GM13977 (cell line): ENCODE results near the gene SLC5A10.
"Not testable (repeated sequence)": the region's sequence is repeated elsewhere in the genome, so short reads cannot be mapped to it uniquely, and the experiment has no call there.

Source experiments
- DNase-seq: peaks from one replicate; pipeline ENCODE4 v3.0.0; 2012; ENCODE audit warnings: low spot score
- in situ Hi-C: fragments of 300-500 bp; cut with MboI; formaldehyde crosslinking; loops from one replicate; pipeline ENCODE4 v1.12.0; 2022; ENCODE audit warnings: low sequenced_read_pairs, low pct_unique_long_range_greater_than_20kb, mixed read lengths, inconsistent platforms; ENCODE audit not compliant: unreplicated experiment
- TF ChIP-seq, protein P1 (sequence below): IDR thresholded peaks from 2 replicates; pipeline ENCODE4 v1.5.1; 2012; ENCODE audit warnings: mild to moderate bottlenecking, control low read depth; ENCODE audit not compliant: insufficient read depth; ENCODE audit errors: extremely low read depth, missing control alignments

SLC5A10 gene

DNA sequence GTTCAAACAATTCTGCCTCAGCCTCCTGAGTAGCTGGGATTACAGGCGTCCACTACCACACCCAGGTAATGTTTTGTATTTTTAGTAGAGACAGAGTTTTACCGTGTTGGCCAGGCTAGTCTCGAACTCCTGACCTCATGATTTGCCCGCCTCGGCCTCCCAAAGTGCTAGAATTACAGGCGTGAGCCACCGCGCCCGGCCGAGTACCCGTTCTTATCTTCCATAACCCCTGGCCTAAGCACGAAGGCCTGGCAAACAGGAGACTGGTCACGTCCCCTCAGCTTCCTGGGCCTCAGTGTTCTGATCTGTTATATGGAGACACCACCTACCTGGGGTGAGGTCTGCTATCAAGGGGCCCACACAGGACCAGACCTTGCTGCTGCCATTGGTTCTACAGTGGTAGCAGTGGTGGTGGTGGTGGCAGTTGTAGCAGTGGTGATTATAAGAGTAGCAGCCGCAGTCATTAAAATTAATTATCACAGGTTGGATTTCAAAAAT is 1.3 kb downstream of the SLC5A10 start:
- in situ Hi-C loops: no loop called here
- TF ChIP-seq, protein P1, sequence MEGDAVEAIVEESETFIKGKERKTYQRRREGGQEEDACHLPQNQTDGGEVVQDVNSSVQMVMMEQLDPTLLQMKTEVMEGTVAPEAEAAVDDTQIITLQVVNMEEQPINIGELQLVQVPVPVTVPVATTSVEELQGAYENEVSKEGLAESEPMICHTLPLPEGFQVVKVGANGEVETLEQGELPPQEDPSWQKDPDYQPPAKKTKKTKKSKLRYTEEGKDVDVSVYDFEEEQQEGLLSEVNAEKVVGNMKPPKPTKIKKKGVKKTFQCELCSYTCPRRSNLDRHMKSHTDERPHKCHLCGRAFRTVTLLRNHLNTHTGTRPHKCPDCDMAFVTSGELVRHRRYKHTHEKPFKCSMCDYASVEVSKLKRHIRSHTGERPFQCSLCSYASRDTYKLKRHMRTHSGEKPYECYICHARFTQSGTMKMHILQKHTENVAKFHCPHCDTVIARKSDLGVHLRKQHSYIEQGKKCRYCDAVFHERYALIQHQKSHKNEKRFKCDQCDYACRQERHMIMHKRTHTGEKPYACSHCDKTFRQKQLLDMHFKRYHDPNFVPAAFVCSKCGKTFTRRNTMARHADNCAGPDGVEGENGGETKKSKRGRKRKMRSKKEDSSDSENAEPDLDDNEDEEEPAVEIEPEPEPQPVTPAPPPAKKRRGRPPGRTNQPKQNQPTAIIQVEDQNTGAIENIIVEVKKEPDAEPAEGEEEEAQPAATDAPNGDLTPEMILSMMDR: no peak
- DNase-seq: no peak

- in situ Hi-C loops: no loop called here
- DNase-seq: no peak
- TF ChIP-seq, protein P1: no peak
Measured at GRCh38 chr17:18954321-18954720, 2.4 kb downstream of the SLC5A10 start.

DNA sequence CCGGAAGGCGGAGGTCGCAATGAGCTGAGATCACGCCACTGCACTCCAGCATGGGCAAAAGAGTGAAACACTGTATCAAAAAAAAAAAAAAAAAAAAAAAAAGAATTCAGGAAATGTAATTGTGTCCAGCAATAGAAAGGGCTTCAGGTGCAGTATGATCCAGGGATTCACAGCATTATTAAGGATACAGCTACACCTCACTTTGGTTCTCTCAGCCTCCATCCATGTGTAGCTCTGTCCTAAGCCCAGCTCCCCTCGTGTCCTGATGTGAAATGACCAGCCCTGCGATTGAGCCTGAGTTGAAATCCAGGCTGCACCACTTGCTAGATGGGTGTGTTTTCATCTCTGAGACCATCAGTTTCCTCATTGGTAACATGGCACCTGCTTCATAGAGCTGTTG is 3.0 kb downstream of the SLC5A10 start:
- TF ChIP-seq, protein P1: no peak
- in situ Hi-C loops: no loop called here
- DNase-seq: no peak

GRCh38 chr17:18956021-18956420 is 4.1 kb downstream of the SLC5A10 start:
- in situ Hi-C loops, DNase-seq: not testable (repeated sequence)

GRCh38 chr17:18956581-18956980 is 4.6 kb downstream of the SLC5A10 start:
- TF ChIP-seq, protein P1: no peak
- in situ Hi-C loops: no loop called here
- DNase-seq: no peak

GRCh38 chr17:18957831-18958230 is 5.9 kb downstream of the SLC5A10 start:
- TF ChIP-seq, protein P1: no peak
- in situ Hi-C loops: no loop called here
- no peak for DNase-seq

GRCh38 chr17:18958611-18959010 is 6.6 kb downstream of the SLC5A10 start:
- in situ Hi-C loops: no loop called here
- TF ChIP-seq, protein P1: no peak
- no peak for DNase-seq
